NCI-H1048 (cell line): ENCODE data around the gene PLXNA1.

Source experiments
- DNase-seq: peaks from one replicate; lab custom pipeline; 2025; lab: John Stamatoyannopoulos, UW

PLXNA1 gene

DNA sequence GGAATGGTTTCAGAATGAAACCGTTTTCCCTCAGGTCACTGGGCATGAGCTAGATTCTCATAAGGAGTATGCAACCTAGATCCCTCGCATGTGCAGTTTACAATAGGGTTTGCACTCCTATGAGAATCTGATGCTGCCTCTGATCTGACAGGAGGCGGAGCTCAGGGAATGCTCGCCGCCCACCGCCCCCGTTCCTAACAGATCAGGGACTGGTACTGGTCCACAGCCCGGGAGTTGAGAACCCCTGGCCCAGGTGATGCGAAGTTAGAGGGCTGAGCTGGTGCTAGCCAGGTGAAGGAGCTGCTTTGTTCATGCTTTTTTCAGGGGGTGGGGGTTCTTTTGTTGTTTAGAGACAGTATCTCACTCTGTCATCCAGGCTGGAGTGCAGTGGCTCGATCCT lies 15.5 kb upstream of the PLXNA1 start:
- no peak for DNase-seq

GRCh38 chr3:126968391-126969390 lies 14.2 kb upstream of the PLXNA1 start:
- no peak for DNase-seq

- no peak for DNase-seq
Measured at GRCh38 chr3:126969586-126969985, 13.3 kb upstream of the PLXNA1 start.

DNA sequence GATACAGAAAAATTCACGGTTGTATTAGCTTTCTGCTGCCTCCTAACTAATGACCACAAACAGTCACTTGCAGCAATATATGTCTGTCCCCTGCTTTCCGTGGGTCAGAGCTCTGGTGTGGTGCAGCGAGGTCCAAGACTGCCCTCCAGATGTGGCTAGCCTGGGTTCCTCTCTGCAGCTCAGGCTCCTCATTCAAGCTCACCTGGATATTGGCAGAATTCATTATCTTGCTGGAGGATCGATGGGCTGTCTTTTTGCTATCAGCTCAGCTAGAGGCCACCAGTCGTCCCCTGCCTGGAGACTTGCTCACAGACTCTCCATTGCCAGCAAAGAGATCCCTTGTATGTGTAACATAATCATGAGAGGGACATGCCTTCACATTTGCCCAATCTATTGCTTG lies 12.8 kb upstream of the PLXNA1 start:
- DNase-seq, result no peak

- DNase-seq, result no peak
Measured at GRCh38 chr3:126970921-126971320, 12.0 kb upstream of the PLXNA1 start.

DNA sequence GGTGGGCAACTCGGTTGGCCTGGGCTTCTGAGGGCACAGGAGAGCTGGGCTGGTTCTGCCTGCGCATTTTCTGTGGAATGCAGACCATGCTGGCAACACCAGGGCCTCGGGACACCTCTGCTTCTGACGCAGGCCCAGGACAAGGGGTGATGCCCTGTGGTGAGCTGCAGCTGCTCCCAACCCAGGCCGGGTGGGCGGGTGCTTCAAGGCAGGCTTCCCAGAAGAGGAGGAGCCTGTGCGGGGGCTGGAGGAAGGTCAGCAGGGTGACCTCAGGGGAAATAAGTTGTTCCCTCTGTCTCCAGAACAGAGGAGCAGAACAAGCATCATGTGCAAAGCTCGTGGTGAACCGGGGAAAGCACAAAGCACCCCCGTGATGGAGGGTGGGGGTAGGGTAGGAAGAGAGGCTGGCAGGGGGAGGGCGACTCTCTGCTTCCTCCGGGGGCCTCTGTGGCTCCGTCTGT lies 11.0 kb upstream of the PLXNA1 start:
- DNase-seq, result no peak

GRCh38 chr3:126972866-126973265 lies 10.0 kb upstream of the PLXNA1 start:
- no peak for DNase-seq

DNA sequence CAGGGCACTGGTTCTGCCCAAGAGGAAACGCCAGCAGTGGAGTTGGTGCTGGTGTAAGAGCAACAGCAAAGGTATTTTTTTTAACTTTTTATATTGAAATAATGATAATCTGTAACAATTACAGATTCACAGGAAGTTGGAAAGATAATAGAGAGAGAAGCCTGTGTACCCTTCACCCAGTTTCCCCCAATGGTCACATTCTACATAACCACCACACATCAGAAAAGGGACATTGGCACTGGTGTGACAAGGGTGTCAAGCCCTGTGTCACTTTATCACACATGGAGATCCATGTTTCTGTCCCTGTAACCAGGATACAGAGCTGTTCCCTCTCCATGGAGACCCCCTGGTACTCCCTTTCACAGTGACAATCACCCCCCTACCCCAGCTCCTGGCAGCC lies 9.1 kb upstream of the PLXNA1 start:
- no peak for DNase-seq

DNA sequence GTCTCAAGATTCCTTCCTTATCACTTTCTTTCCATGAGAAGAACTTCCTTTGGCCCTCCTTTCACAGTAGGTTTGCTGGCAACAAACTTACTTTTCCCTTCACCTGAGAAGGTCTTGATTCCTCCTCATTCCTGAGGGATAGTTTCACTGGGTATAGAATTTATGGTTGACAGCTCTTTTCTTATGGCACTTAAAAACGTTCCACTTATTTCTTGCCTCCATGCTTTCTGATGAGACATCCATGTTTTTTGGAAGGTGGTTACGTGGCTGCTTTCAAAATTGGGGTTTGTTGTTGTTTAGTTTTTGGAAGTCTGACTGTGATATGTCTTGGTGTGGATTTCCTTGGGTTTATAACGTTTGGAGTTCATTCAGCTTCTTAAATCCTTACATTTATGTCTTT lies 8.2 kb upstream of the PLXNA1 start:
- no peak for DNase-seq

DNA sequence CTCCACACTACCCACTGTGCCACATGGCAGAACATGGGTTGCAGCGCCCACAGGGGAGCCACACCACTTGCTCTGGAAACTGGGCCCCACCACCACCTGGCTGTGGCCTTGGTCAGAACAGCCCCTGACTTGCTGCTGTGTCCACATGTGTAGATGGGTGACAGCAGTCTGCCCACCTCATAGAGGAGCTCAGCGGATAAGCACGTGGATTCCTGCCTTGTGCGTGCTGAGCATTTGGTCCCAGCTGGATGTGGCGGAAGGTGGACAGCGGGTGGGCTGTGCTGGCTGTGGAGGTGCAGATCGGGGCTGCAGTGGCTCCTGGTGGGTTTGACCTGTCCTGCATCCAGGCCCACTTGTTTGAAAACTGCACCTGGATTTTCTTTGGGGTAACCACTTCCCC lies 6.0 kb upstream of the PLXNA1 start:
- DNase-seq, result no peak

- DNase-seq, result no peak
Measured at GRCh38 chr3:126977821-126978220, 5.1 kb upstream of the PLXNA1 start.

- no peak for DNase-seq
Measured at GRCh38 chr3:126978291-126978690, 4.6 kb upstream of the PLXNA1 start.

GRCh38 chr3:126979046-126979628 lies 3.8 kb upstream of the PLXNA1 start:
- DNase-seq, result no peak

- DNase-seq, result no peak
Measured at GRCh38 chr3:126980266-126980811, 2.6 kb upstream of the PLXNA1 start.

DNA sequence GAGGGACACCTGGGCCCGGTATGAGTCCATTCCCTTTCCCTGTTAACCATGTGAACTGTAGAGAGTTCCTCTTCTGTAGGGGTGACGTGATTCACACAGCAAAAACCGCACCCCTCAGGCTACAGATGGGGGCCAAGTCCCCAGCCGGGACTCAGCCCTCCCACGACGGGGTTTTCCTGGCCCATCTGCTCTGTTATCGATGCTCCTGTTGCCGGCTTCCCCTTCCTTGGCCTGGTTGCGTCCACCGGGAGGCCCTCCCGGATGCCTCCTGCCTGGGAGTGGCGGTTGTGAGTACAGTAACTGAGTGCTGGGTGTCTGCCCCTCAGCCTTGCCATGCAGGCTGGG lies 817 bp upstream of the PLXNA1 start:
- no peak for DNase-seq

GRCh38 chr3:126983276-126983652 lies 349 bp downstream of the PLXNA1 start:
- no peak for DNase-seq

DNA sequence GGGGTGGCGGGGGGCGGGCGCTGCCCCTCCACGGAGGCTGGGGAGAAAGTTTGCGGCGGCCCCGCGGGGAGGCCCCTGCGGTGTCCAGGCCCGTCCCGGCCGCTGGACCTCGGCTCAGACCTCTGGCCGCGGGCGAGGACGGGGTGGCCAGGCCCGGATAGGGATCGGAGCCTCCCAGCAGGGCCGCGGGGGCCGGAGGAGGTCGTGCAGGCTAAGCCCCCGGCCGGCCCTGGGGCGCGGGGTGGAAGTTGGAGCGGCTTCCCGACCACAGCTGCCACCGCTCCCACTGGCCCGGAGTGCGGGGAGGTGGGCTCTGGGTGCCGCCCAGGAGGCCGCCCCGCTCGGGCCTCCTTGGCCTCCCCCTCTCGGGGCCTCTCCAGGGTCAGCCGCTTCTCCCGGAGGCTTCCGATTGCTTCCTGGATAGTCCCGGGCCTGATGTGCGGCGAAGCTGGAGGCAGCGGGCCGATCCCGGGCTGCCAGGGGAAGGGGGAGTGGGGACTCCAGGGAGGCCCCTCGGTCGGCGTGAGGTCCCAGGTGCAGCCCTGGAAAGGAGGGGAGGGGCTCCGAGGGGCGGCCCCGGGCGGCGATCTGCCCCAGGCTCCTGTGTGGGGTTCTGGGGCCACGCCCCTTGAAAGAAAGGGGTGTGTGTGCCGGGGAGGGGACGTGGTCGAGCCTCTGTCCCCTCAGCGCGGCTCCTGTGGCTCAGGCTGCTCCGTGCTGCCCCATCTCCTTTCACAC lies 907 bp downstream of the PLXNA1 start:
- DNase-seq, result no peak

GRCh38 chr3:126984391-126985131 lies 1.6 kb downstream of the PLXNA1 start:
- DNase-seq, result no peak

DNA sequence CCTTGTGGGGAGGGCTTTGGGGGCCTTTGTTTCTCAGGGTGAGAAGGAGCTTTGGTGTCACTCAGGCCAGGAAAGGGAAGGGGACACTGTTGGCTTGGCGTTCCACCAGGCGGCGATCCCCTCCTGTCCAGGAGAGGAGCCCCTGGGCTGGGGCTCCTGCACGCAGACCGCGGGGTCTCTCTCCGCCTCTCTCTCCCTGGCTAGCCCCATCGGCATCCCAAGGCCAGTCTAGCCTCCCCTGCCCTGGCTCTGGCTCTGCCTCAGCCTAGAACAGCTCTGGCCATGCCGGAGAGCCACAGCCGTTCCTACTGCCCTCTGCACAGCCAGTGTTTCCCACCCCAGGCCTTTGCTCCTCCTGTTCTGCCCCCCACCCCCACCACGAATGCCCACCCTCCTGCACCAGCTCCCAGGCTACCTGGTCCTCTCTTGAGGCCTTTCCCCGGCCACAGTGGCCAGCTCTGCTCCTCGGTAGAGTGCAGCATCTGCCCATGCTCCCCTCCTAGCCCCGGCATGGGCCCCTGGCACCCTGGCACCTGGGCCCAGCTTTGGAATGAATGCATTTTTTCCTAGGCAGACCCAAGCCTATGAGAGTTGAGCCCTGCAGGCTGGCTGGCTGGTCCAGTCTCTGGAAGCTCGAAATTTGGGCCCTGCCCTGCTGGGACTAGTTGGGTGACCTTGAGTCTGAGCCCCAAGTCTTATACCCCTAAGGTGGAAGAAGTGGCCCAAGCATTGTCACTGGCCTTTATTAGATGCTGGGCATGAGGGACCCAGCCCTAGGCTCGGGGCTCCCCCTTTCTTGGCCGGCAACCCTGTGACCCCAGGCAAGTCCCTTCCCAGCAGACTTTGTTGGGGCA lies 2.4 kb downstream of the PLXNA1 start:
- no peak for DNase-seq

- DNase-seq, result no peak
Measured at GRCh38 chr3:126986001-126986400, 3.1 kb downstream of the PLXNA1 start.

GRCh38 chr3:126987129-126987528 lies 4.2 kb downstream of the PLXNA1 start:
- DNase-seq, result no peak
